RWPE2 (cell line): ENCODE data around the gene DST.

Source experiments
- ATAC-seq: fragments of 200-7000 bp; cut with Tn5 transposase; 3 replicates; pipeline ENCODE4 v1.9.1; 2021; ENCODE audit warnings: low read depth
- DNase-seq: peaks from one replicate; pipeline ENCODE4 v3.0.0-alpha.2; 2020; ENCODE audit warnings: low spot score
- H3K27ac ChIP-seq: fragments of 450-650 bp; 2 replicates; pipeline ENCODE4 v1.5.1; 2017; ENCODE audit warnings: mild to moderate bottlenecking; ENCODE audit not compliant: poor library complexity, severe bottlenecking
- H3K27me3 ChIP-seq: fragments of 250-450 bp; sonication (Bioruptor Pico); 2 replicates; pipeline ENCODE4 v1.5.1; 2021; ENCODE audit warnings: mild to moderate bottlenecking, moderate library complexity; ENCODE audit not compliant: insufficient read depth, poor library complexity, severe bottlenecking
- H3K36me3 ChIP-seq: fragments of 250-450 bp; sonication (Bioruptor Pico); 2 replicates; pipeline ENCODE4 v1.5.1; 2020; ENCODE audit warnings: low read depth, mild to moderate bottlenecking, moderate library complexity
- H3K4me1 ChIP-seq: fragments of 250-450 bp; sonication (Bioruptor Pico); 2 replicates; pipeline ENCODE4 v1.5.1; 2021; ENCODE audit warnings: mild to moderate bottlenecking, moderate library complexity; ENCODE audit not compliant: insufficient read depth, poor library complexity, severe bottlenecking
- H3K4me3 ChIP-seq: fragments of 250-450 bp; sonication (Bioruptor Pico); 2 replicates; pipeline ENCODE4 v1.5.1; 2021; ENCODE audit warnings: mild to moderate bottlenecking, moderate library complexity; ENCODE audit not compliant: severe bottlenecking
- H3K9me3 ChIP-seq: fragments of 250-450 bp; sonication (Bioruptor Pico); 2 replicates; pipeline ENCODE4 v1.5.1; 2021; ENCODE audit warnings: mild to moderate bottlenecking, moderate library complexity; ENCODE audit not compliant: severe bottlenecking
- CTCF ChIP-seq: fragments of 450-650 bp; IDR thresholded peaks from one replicate; pipeline ENCODE4 v1.5.1; 2017; ENCODE audit warnings: mild to moderate bottlenecking, moderate library complexity; ENCODE audit not compliant: poor library complexity, severe bottlenecking

DST gene

GRCh38 chr6:56524891-56525703 lies 117.6 kb downstream of the DST start:
- H3K27me3 ChIP-seq, result no peaks in the 10 kb centered on the region
- peaks cover 62% of the 10 kb centered on the region for H3K36me3 ChIP-seq
- TF ChIP-seq CTCF, result no peak
- no peaks in the 10 kb centered on the region for H3K4me1 ChIP-seq
- H3K9me3 ChIP-seq, result no peaks in the 10 kb centered on the region
- H3K4me3 ChIP-seq, result no peak overlapping the region
- no peak overlapping the region for H3K27ac ChIP-seq
- ATAC-seq, result peak; percentile 62
- no peak for DNase-seq

GRCh38 chr6:56522495-56523270 lies 120.0 kb downstream of the DST start:
- no peaks in the 10 kb centered on the region for H3K4me1 ChIP-seq
- no peak for TF ChIP-seq CTCF
- H3K36me3 ChIP-seq, result peaks cover 44% of the 10 kb centered on the region
- no peaks in the 10 kb centered on the region for H3K27me3 ChIP-seq
- DNase-seq (no peak), ATAC-seq (no peak)
- no peak overlapping the region for H3K27ac ChIP-seq
- no peaks in the 10 kb centered on the region for H3K9me3 ChIP-seq
- no peak overlapping the region for H3K4me3 ChIP-seq

- no peaks in the 10 kb centered on the region for H3K4me1 ChIP-seq
- DNase-seq, result no peak
- no peak for TF ChIP-seq CTCF
- H3K27me3 ChIP-seq, result no peaks in the 10 kb centered on the region
- no peak for ATAC-seq
- peaks cover 44% of the 10 kb centered on the region for H3K36me3 ChIP-seq
- H3K9me3 ChIP-seq, result no peaks in the 10 kb centered on the region
- no peak overlapping the region for H3K4me3 ChIP-seq
- H3K27ac ChIP-seq, result no peak overlapping the region
These were observed 120.7 kb downstream of the DST start for GRCh38 chr6:56521976-56522375.

- no peak for DNase-seq
- ATAC-seq, result no peak
- no peak for TF ChIP-seq CTCF
- no peaks in the 10 kb centered on the region for H3K27me3 ChIP-seq
- no peaks in the 10 kb centered on the region for H3K4me1 ChIP-seq
- no peak overlapping the region for H3K4me3 ChIP-seq
- no peak overlapping the region for H3K27ac ChIP-seq
- peaks cover 45% of the 10 kb centered on the region for H3K36me3 ChIP-seq
- H3K9me3 ChIP-seq, result no peaks in the 10 kb centered on the region
These were observed 121.2 kb downstream of the DST start for GRCh38 chr6:56521454-56521853.
